Activated T-cell treated with anti-CD3 and anti-CD28 coated beads, Interleukin-2, amount 50 U/mL, for 72 hours (primary cell): ENCODE data around the gene MAOA. TPM values are rescaled to one million over a fixed set of nuclear protein-coding genes. Genes with fewer than 3 reads are reported as not detected.
A peak's percentile ranks its signal among the peaks of the same experiment; 100 is the strongest.

Source experiments
- ATAC-seq, 2 donors: fragments of 150-1000 bp; cut with Tn5 transposase; replicated peaks in 1 of 2; 2 replicates each; pipeline ENCODE4 v1.10.0; 2021; ENCODE audit warnings: moderate library complexity in 2 of 2, mild to moderate bottlenecking in 1 of 2
- DNase-seq, 2 donors: peaks; one replicate each; pipeline ENCODE4 v3.0.0; 2021 to 2022; ENCODE audit warnings: mixed read lengths in 1 of 2
- H3K27ac Mint-ChIP-seq: one replicate; pipeline ENCODE4 v1.8.0; 2022; ENCODE audit warnings: mild to moderate bottlenecking, moderate library complexity, mixed read lengths
- H3K27me3 Mint-ChIP-seq: one replicate; pipeline ENCODE4 v1.8.0; 2022; ENCODE audit warnings: low read depth, mixed read lengths
- H3K36me3 Mint-ChIP-seq, 2 donors: one replicate each; pipeline ENCODE4 v1.8.0; 2022; ENCODE audit warnings: mixed read lengths in 2 of 2, mild to moderate bottlenecking in 1 of 2; ENCODE audit not compliant: insufficient read depth in 2 of 2
- H3K4me1 Mint-ChIP-seq: one replicate; pipeline ENCODE4 v1.8.0; 2022; ENCODE audit warnings: low read depth, mixed read lengths
- H3K4me3 Mint-ChIP-seq, 2 donors: one replicate each; pipeline ENCODE4 v1.8.0; 2022; ENCODE audit warnings: mild to moderate bottlenecking in 2 of 2, mixed read lengths in 2 of 2, moderate library complexity in 2 of 2
- H3K9me3 Mint-ChIP-seq, 2 donors: one replicate each; pipeline ENCODE4 v1.8.0; 2022; ENCODE audit warnings: mixed read lengths in 2 of 2
- total RNA-seq, 2 donors: library from RNA; stranded (reverse); gene quantifications; one replicate each; pipeline ENCODE4 v1.2.3, GENCODE V29; 2022

Gene MAOA
- total RNA-seq, 2 donors from 2014 or later, result 6.3 to 13.2 TPM

DNA sequence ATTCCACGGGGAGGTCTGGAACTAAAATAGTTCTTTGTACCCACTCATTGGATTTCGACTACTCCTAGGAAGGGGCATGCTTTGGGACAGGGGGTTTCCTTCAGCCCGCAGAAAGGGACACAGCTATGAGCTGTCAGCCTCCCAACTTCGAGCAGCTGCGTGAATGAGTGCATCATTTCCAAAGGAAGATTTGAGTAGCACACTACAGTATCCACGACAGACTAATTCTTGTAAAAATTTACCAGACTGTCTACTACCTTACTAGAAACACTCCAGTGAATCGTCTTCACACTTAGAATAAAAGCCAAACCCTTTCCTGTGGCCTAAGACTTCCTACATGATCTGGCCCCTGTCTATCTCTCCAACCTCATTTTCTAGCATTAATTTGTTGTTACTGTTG, 101.9 kb downstream of the MAOA start:
- ATAC-seq (peak in 1 of 2 donors; percentile 79), DNase-seq (no peak)
- no peak overlapping the region for H3K4me3 Mint-ChIP-seq
- H3K4me1 Mint-ChIP-seq, result no peaks in the 10 kb centered on the region
- no peaks in the 10 kb centered on the region for H3K36me3 Mint-ChIP-seq
- peaks cover 27% of the 10 kb centered on the region for H3K27me3 Mint-ChIP-seq
- no peaks in the 10 kb centered on the region for H3K9me3 Mint-ChIP-seq
- no peak overlapping the region for H3K27ac Mint-ChIP-seq

DNA sequence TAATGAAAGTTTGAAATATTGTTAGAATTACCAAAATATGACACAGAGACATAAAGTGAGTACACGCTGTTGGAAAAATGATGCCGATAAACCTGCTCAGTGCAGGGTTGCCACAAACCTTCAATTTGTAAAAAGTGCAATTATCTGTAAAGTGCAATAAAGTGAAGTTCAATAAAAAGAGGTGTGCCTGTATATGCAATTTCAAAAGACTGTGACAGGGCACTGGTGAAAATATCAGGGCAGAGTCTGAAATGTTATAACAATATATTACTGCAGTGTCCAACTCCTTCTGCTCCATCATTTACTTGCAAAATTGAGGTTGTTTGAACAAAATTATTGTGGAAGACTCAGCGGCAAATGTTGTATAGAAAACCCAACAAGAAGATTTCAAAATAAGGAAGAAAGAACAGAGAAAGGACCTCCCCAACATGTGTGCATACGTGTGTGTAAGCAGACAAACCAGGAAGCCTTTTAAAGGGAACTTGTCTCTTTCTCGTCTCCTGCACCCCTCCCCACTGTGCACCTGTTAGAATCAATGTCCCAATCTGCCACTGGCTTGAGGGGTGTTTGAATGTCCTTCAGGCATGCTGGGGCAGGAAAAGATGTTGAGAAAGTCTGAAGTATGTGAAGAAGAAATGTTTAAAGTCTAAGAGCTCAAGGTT, 130.0 kb downstream of the MAOA start:
- H3K4me1 Mint-ChIP-seq, result no peaks in the 10 kb centered on the region
- DNase-seq (no peak), ATAC-seq (no peak)
- H3K4me3 Mint-ChIP-seq, result no peak overlapping the region
- peaks cover 3% of the 10 kb centered on the region in 2 donors for H3K9me3 Mint-ChIP-seq
- peaks cover 30% of the 10 kb centered on the region for H3K27me3 Mint-ChIP-seq
- H3K36me3 Mint-ChIP-seq, result no peaks in the 10 kb centered on the region
- no peak overlapping the region for H3K27ac Mint-ChIP-seq

Other genes with a start within 250 kb of the MAOA start
- under 1 TPM; 0.10 to 0.30 TPM for gene MAOB, start 226.2 kb downstream of the MAOA start, total RNA-seq